HepG2 (cell line): ENCODE results near the gene CCDC57. TPM values are rescaled to one million over a fixed set of nuclear protein-coding genes. Genes with fewer than 3 reads are reported as not detected.

Source experiments
- CCDC6 ChIP-seq: sonication (generic); formaldehyde crosslinking; IDR thresholded peaks from 2 replicates; pipeline ENCODE4 v1.8.1; 2022; ENCODE audit warnings: mild to moderate bottlenecking, missing genetic modification reagents, moderate library complexity
- DPF2 ChIP-seq: sonication (generic); formaldehyde crosslinking; IDR thresholded peaks from 2 replicates; pipeline ENCODE4 v1.4.0; 2020; ENCODE audit warnings: mild to moderate bottlenecking, low read depth, missing genetic modification reagents, borderline replicate concordance
- ERF ChIP-seq: IDR thresholded peaks from 2 replicates; pipeline ENCODE4 v1.6.1; 2018; ENCODE audit warnings: missing biosample characterization, missing genetic modification reagents
- FOXK1 ChIP-seq: sonication (generic); formaldehyde crosslinking; IDR thresholded peaks from 2 replicates; pipeline ENCODE4 v1.4.0; 2020; ENCODE audit warnings: low read depth, missing genetic modification reagents, borderline replicate concordance
- GATA4 ChIP-seq: sonication (generic); IDR thresholded peaks from 2 replicates; pipeline ENCODE4 v1.6.1; 2016; ENCODE audit warnings: antibody characterized with exemption, low read depth, borderline replicate concordance
- HNRNPK ChIP-seq: fragments of 200-400 bp; formaldehyde crosslinking; IDR thresholded peaks from 2 replicates; pipeline ENCODE4 v1.6.1; 2018; ENCODE audit warnings: low read length, low read depth, moderate library complexity, mild to moderate bottlenecking; ENCODE audit not compliant: poor library complexity, severe bottlenecking
- KMT2A ChIP-seq: sonication (generic); formaldehyde crosslinking; IDR thresholded peaks from 2 replicates; pipeline ENCODE4 v1.4.0; 2020; ENCODE audit warnings: missing genetic modification reagents
- RFX3 ChIP-seq: IDR thresholded peaks from 2 replicates; pipeline ENCODE4 v1.6.1; 2016; ENCODE audit warnings: missing biosample characterization, missing genetic modification reagents
- RNF2 ChIP-seq: fragments of 450-650 bp; conservative IDR thresholded peaks from 2 replicates; pipeline ENCODE4 v1.6.1; 2016; ENCODE audit warnings: low read depth
- SALL1 ChIP-seq: sonication (generic); formaldehyde crosslinking; IDR thresholded peaks from 2 replicates; pipeline ENCODE4 v1.8.0; 2022; ENCODE audit warnings: mild to moderate bottlenecking, missing genetic modification reagents
- SP2 ChIP-seq: sonication (generic); formaldehyde crosslinking; IDR thresholded peaks from 2 replicates; pipeline ENCODE4 v1.5.1; 2020; ENCODE audit warnings: mild to moderate bottlenecking, missing genetic modification reagents
- SRY ChIP-seq: sonication (generic); formaldehyde crosslinking; IDR thresholded peaks from 2 replicates; pipeline ENCODE4 v1.8.0; 2022; ENCODE audit warnings: mild to moderate bottlenecking, missing genetic modification reagents
- TCF7L2 ChIP-seq: IDR thresholded peaks from 2 replicates; pipeline ENCODE4 v1.6.1; 2011; ENCODE audit warnings: mild to moderate bottlenecking, low read depth, low read length, moderate library complexity
- TSC22D2 ChIP-seq: sonication (generic); formaldehyde crosslinking; IDR thresholded peaks from 2 replicates; pipeline ENCODE4 v1.5.1; 2020; ENCODE audit warnings: missing genetic modification reagents, mild to moderate bottlenecking, borderline replicate concordance
- YY1 ChIP-seq: IDR thresholded peaks from 2 replicates; pipeline ENCODE4 v1.6.1; 2011; ENCODE audit warnings: low read length, low read depth, moderate library complexity, mild to moderate bottlenecking; ENCODE audit not compliant: insufficient read depth, insufficient replicate concordance
- ZBTB42 ChIP-seq: sonication (generic); formaldehyde crosslinking; IDR thresholded peaks from 2 replicates; pipeline ENCODE4 v1.5.0; 2020; ENCODE audit warnings: mild to moderate bottlenecking, missing genetic modification reagents
- ZEB1 ChIP-seq: IDR thresholded peaks from 2 replicates; pipeline ENCODE4 v1.6.1; 2012; ENCODE audit warnings: mild to moderate bottlenecking, low read depth, inconsistent platforms; ENCODE audit not compliant: insufficient replicate concordance
- ZNF557 ChIP-seq: sonication (generic); formaldehyde crosslinking; IDR thresholded peaks from 2 replicates; pipeline ENCODE4 v1.4.0; 2020; ENCODE audit warnings: missing genetic modification reagents
- ZNF569 ChIP-seq: sonication (generic); formaldehyde crosslinking; IDR thresholded peaks from 2 replicates; pipeline ENCODE4 v1.5.0; 2020; ENCODE audit warnings: mild to moderate bottlenecking, missing genetic modification reagents, moderate library complexity, borderline replicate concordance
- ZNF720 ChIP-seq: sonication (generic); formaldehyde crosslinking; IDR thresholded peaks from 2 replicates; pipeline ENCODE4 v1.4.0; 2020; ENCODE audit warnings: missing genetic modification reagents
- ZNF749 ChIP-seq: sonication (generic); formaldehyde crosslinking; IDR thresholded peaks from 2 replicates; pipeline ENCODE4 v1.8.0; 2022; ENCODE audit warnings: mild to moderate bottlenecking, missing genetic modification reagents, moderate library complexity, borderline replicate concordance
- ZNF75D ChIP-seq: sonication (generic); formaldehyde crosslinking; IDR thresholded peaks from 2 replicates; pipeline ENCODE4 v1.8.1; 2023; ENCODE audit warnings: missing genetic modification reagents, mild to moderate bottlenecking, borderline replicate concordance
- polyA plus RNA-seq, 8 experiments: library from polyadenylated mRNA; depleted of rRNA in 3 of 8; stranded (reverse) in 7 of 8; unstranded in 1 of 8; fragments of >200 nt; fragmentation: Illumina TruSeq in 4 of 8; extraction: Trizol in 4 of 8; gene quantifications; 2 replicates each; pipeline versions ENCODE4 v1.2.1 to v1.2.3, GENCODE V29; 2011 to 2016; ENCODE audit warnings: low read depth in 4 of 8, missing spikeins in 1 of 8, mixed read lengths in 1 of 8; ENCODE audit not compliant: insufficient read depth in 1 of 8
- total RNA-seq, 5 experiments: library from RNA; depleted of rRNA; stranded (reverse); fragments of >200 nt; fragmentation: Illumina TruSeq; extraction: Trizol; gene quantifications; 2 replicates each; pipeline ENCODE4 v1.2.3, GENCODE V29; 2016; ENCODE audit warnings: low read depth in 1 of 5
- TF ChIP-seq, protein P1 (sequence below): sonication (generic); formaldehyde crosslinking; IDR thresholded peaks from 2 replicates; pipeline ENCODE4 v1.5.0; 2020; ENCODE audit warnings: mild to moderate bottlenecking, missing genetic modification reagents
- TF ChIP-seq, protein P2 (sequence below): sonication (generic); formaldehyde crosslinking; IDR thresholded peaks from 2 replicates; pipeline ENCODE4 v1.4.0; 2020; ENCODE audit warnings: missing genetic modification reagents

The CCDC57 gene
- total and polyA plus RNA-seq, 2 of the 13 experiments (the other 11 are each of a cell fraction or from before 2014, with no cell fraction given), result 59.3 to 59.9 TPM

DNA sequence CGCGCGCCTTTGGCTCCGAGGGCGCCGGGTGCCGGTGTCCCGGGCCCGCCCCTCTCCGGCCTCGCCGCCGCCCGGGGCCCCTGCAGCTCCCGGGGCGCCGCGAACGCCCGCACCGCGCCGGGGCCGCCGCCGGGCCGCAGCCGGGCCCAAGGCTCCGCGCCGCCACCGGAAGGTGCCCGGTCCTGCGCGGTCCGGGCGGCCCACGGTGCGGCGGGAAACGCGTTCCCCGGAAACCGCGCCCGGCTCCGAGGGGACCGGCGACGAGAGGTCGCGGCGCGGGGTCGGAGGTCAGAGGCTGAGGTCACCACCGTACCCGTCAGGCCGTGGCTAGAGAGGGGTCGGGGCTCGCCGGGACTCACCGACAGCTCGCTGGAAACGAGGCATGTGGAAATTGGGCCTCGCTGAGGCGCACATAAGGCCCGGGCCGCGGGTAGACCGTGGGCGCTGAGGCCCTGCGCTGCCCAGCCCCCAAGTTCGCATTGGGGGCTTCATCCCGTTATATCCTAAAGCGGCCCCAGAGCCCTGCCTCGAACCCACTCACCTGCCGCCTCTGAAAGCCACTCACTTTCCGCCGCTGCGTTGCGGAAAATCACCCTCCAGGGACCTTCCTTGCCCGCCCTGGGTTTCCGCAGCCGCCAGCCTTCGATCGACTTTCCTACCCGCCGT lies 146.9 kb downstream of the CCDC57 start, which contains the start of gene DUS1L (continued):
- TF ChIP-seq, protein P1, sequence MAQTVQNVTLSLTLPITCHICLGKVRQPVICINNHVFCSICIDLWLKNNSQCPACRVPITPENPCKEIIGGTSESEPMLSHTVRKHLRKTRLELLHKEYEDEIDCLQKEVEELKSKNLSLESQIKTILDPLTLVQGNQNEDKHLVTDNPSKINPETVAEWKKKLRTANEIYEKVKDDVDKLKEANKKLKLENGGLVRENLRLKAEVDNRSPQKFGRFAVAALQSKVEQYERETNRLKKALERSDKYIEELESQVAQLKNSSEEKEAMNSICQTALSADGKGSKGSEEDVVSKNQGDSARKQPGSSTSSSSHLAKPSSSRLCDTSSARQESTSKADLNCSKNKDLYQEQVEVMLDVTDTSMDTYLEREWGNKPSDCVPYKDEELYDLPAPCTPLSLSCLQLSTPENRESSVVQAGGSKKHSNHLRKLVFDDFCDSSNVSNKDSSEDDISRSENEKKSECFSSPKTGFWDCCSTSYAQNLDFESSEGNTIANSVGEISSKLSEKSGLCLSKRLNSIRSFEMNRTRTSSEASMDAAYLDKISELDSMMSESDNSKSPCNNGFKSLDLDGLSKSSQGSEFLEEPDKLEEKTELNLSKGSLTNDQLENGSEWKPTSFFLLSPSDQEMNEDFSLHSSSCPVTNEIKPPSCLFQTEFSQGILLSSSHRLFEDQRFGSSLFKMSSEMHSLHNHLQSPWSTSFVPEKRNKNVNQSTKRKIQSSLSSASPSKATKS, result no peak
- TF ChIP-seq RFX3 (CRISPR knock-in tag) (no peak), RNF2 (0 out of 2 replicates have a peak, but pooled peaks have one; percentile 55), FOXK1 (CRISPR knock-in tag) (peak; percentile 72; the same call in 1 of the 2 replicates), YY1 (peak; percentile 89), SALL1 (peak; percentile 88), ZNF720 (CRISPR knock-in tag) (0 out of 2 replicates have a peak, but pooled peaks have one; percentile 35), ZEB1 (no peak), SRY (CRISPR knock-in tag) (peak; percentile 96), ZNF569 (CRISPR knock-in tag) (no peak), TSC22D2 (CRISPR knock-in tag) (peak; percentile 87), GATA4 (no peak), TCF7L2 (no peak), ZNF557 (no peak), ZNF75D (CRISPR knock-in tag) (peak; percentile 63; the same call in 1 of the 2 replicates), DPF2 (CRISPR knock-in tag) (peak; percentile 43; the same call in 1 of the 2 replicates), SP2 (CRISPR knock-in tag) (peak; percentile 73; the same call in 1 of the 2 replicates), CCDC6 (CRISPR knock-in tag) (0 out of 2 replicates have a peak, but pooled peaks have one; percentile 57), ZNF749 (CRISPR knock-in tag) (peak; percentile 95; the same call in 1 of the 2 replicates), KMT2A (CRISPR knock-in tag) (peak; percentile 98), ERF (CRISPR knock-in tag) (peak; percentile 96), HNRNPK (peak; percentile 35), ZBTB42 (CRISPR knock-in tag) (0 out of 2 replicates have a peak, but pooled peaks have one; percentile 73)
- TF ChIP-seq, protein P2, sequence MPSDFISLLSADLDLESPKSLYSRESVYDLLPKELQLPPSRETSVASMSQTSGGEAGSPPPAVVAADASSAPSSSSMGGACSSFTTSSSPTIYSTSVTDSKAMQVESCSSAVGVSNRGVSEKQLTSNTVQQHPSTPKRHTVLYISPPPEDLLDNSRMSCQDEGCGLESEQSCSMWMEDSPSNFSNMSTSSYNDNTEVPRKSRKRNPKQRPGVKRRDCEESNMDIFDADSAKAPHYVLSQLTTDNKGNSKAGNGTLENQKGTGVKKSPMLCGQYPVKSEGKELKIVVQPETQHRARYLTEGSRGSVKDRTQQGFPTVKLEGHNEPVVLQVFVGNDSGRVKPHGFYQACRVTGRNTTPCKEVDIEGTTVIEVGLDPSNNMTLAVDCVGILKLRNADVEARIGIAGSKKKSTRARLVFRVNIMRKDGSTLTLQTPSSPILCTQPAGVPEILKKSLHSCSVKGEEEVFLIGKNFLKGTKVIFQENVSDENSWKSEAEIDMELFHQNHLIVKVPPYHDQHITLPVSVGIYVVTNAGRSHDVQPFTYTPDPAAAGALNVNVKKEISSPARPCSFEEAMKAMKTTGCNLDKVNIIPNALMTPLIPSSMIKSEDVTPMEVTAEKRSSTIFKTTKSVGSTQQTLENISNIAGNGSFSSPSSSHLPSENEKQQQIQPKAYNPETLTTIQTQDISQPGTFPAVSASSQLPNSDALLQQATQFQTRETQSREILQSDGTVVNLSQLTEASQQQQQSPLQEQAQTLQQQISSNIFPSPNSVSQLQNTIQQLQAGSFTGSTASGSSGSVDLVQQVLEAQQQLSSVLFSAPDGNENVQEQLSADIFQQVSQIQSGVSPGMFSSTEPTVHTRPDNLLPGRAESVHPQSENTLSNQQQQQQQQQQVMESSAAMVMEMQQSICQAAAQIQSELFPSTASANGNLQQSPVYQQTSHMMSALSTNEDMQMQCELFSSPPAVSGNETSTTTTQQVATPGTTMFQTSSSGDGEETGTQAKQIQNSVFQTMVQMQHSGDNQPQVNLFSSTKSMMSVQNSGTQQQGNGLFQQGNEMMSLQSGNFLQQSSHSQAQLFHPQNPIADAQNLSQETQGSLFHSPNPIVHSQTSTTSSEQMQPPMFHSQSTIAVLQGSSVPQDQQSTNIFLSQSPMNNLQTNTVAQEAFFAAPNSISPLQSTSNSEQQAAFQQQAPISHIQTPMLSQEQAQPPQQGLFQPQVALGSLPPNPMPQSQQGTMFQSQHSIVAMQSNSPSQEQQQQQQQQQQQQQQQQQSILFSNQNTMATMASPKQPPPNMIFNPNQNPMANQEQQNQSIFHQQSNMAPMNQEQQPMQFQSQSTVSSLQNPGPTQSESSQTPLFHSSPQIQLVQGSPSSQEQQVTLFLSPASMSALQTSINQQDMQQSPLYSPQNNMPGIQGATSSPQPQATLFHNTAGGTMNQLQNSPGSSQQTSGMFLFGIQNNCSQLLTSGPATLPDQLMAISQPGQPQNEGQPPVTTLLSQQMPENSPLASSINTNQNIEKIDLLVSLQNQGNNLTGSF (CRISPR knock-in tag), result peak; percentile 85
